ENCODE data around the gene TTLL8.

The TTLL8 gene

DNA sequence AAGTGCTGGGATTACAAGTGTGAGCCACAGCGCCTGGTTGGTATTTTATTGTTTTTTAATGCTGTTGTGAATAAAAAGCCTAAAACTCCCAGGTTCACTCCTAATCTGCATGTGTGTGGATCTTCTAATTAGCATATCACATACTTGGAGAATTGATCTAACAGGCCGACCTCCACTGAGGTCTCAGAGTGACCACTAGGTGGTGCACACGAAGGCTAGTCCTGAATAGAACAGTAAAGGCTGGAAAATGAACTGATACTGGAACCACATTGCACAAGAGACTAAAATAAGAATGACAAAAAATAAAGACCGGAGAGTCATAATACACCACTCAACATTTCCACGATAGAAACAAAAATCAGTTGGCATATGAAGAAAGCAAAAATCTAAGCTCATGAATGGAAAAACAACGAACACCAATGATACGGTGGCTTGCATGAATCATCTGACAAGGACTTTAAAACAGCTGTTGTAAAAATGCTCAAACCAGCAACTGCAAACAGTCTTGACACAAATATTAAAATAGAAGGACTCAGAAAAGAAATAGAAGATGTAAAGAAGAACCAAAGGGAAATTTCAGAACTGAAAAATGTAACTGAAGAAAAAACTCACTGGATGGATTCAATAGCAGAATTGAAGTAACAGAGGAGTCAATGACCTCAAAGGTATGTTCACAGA is 78.4 kb downstream of the TTLL8 start:
- DNase-seq, result peak; percentile 7

DNA sequence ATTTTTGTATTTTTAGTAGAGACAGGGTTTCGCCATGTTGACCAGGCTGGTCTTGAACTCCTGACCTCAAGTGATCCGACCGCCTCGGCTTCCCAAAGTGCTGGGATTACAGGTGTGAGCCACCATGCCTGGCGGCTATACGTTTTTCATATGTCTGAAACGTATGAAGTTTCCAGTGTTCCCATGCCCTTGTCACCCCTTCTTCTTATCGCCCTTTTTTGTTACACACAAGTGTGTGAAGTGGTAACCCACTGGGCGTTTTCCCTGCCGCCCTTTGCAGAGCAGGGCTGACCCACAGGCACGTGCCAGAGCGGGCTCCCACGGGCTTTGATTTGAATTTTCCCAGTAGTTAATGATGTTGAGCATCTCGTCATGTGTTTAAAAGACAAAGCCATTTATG is 80.5 kb downstream of the TTLL8 start:
- no peak for DNase-seq

DNA sequence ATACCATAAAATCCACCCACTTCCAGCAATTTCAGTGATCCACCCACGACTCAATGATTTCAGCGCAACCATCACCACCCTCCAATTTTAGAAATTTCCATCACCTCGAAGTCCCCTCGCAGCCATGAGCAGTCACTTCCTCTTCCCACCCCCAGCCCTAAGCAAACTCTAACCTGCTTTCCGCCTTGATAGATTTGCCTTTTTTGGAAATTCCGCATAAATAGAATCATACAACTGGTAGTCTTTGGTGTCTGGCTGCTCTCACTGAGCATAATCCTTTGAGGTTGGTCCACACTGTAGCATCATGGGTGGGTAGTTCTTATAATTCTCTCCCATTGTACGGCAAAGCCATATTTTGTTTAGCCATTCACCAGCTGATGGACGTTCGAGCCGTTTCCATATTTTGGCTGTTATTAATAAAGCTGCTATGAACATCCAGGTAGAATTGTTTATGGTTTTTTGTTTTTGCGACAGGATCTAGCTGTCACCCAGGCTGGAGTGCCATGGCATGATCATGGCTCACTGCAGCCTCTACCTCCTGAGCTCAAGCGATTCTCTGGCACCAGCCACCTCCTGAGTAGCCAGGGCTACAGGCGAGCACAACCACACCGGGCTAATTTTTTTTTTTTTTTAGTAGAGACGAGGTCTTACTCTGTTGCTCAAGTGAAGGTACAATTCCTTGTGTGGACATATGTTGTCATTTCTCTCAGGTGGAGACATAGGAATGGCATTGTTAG is 81.5 kb downstream of the TTLL8 start:
- peak; percentile 10 for DNase-seq

DNA sequence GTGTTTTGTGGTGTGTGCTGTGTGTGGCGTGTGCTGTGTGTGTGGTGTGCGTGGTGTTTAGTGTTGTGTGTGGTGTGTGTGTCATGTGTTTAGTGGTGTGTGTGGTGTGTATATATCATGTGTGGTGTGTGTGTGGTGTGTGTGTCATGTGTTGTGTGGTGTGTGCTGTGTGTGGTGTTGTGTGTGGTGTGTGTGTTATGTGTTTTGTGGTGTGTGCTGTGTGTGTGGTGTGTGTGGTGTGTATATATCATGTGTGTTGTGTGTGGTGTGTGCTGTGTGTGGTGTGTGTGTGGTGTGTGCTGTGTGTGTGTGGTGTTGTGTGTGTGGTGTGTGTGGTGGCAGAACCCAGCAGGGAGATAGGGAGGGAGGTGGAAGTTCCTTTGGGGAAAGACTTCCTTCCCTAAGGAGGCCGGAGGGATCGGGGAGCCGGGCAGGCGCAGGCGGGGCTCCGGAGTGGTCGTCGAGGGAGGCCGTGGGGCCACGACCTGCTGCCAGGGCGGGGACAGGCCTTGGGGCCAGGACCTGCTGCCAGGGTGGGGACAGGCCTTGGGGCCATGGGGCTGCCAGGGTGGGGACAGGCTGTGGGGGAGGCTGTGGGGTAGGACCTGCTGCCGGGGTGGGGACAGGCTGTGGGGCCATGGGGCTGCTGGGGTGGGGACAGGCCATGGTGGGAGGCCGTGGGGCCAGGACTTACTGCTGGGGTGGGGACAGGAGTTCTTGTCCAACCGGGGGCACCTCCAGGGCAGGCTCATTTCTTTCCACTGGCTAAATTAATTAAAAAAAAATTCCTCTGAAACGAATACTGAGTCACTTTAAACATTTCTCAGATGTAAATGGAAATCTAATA is 82.3 kb downstream of the TTLL8 start:
- DNase-seq, result peak; percentile 3

DNA sequence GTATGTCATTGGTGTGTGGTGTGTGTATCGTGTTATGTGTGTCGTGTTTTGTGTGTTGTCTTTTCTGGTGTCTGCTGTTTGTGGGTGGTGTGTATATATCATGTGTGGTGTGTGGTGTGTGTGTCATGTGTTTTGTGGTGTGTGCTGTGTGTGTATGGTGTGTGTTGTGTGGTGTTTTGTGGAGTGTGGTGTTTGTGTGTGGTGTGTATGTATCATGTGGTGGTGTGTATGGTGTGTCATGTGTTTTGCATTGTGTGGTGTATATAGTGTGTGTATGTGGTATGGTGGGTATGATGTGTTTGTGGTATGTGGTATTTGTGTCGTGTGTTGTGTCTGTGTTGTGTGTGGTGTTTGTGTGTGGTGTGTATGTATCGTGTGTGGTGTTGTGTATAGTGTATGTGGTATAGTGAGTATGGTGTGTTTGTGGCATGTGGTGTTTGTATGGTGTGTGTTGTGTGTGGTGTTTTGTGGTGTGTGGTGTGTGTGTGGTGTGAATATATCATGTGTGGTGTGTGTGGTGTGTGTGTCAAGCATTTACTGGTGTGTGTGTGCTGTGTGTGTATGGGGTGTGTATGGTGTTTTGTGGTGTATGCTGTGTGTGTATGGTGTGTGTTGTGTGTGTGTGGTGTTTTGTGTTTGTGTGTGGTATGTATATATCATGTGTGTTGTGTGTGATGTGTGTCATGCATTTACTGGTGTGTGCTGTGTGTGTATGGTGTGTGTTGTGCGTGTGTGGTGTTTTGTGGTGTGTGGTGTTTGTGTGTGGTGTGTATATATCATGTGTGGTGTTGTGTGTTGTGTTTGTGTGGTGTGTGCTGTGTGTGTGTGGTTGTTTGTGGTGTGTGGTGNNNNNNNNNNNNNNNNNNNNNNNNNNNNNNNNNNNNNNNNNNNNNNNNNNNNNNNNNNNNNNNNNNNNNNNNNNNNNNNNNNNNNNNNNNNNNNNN is 84.8 kb downstream of the TTLL8 start:
- DNase-seq, result no peak

DNA sequence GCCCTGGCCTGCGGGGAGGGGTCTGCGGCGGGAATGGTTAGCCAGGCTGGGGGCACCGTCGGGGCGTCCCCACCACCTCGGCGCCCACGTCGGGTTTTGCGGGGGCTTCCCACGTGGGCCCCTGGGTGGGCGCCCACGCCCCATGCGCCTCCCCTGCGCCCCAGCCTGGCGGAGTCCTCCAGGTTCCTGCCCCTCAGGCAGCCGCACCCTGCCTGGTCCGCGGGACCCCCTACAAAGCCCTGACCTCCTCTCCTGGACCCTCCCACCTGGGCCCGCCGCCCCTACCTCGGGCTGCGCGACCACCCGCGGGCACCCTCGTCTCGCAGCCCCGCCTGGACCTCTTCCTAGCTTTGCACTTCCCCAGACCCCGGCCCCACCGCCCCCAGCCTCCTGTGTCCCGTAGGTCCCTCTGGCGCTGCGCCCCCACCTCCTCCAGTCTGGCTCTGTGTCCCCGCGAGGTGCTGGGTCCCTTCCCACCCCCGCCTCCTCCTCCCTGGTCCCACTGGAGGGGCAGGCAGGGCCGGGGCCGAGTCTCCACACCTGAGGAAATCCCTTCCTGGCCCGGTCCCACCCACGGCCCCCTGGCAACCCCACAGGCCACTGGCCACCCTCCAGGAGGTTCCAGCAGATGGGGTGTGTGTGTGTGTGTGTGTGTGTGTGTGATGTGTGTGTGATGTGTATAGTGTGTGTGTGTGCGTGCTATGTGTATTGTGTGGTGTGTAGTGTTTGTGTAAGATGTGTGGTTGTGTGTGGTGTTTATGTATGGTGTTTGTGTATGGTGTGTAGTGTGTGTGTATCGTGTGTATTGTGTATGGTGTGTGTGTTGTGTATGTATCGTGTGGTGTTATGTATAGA is 85.7 kb downstream of the TTLL8 start:
- DNase-seq, result no peak

DNA sequence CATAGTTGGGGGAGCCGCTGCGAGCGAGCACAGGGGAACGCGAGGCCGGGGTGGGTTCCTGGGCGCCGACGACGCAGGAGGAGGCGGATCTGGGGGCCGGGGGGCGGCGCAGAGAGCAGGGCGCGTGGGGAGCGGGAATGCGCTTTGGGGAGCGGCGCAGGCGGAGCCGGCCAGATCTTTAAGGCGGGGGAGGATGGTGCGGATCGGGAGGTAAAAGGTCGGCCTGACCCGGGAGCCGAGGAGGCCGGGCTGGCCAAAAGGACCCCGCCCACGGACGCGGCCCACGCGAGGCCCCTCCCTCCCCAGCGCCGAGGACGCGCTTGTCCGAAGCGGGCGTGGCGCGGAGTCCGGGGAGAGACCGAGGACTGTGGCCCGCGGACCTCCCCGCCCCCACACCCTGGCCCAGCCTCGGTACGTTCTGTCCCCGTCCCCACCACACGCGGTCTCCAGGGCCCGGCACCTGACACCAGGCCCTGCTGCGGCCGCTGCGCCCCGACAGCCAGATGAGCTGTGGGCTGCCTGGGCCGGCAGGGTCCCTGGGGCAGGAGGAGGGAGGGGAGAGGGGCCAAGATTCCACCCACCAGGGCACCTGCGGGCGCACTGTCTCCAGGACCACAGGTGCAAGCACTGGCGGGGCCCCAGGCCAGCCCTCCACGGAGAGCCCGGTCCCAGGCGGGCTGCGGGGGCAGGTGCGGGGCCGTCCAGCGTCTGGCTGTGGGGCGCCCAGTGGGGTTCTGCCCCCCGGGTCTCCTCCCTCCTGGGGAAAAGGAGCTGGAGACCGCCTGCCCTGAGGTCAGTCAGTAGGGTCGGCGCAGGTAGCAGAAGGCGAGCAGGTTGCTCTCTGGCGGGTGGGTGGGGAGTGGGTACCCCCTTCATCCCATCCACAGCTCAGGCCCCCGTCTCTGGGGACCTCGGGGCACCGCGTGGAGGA is 86.6 kb downstream of the TTLL8 start:
- DNase-seq, result peak; percentile 7

DNA sequence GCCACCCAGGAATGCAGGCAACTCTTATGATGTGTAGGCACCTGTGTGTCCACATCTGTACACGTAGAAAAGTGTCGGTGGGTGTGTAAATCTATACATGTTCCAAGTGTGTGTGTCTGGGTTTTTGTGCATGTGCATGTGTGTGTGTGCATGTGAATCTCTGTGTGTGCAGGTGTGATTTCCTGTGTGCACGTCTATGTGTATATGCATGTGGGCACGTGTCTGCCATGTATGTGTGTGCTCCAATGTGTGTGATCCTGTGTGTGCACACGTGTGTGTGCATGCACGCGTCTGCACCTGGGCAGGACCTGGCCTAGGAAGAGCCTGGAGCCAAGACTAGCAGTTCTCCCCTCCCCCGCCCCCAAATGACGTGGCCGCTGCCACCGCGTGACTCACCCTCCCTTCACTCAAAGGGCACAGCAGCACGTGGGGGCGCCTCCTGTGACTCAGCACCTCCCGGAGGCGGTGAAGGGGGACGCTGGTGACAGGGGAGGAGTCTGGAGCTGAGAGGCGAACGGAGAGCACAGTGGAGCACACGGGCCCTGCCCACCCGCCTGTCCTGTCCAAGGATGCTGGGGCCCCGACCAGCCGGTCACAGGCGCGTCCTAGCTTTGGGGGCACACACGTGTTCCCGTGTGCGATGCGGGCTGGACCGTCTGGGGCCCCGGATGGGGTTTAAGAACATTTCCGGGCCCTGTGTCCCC is 87.4 kb downstream of the TTLL8 start:
- DNase-seq, result peak; percentile 94

DNA sequence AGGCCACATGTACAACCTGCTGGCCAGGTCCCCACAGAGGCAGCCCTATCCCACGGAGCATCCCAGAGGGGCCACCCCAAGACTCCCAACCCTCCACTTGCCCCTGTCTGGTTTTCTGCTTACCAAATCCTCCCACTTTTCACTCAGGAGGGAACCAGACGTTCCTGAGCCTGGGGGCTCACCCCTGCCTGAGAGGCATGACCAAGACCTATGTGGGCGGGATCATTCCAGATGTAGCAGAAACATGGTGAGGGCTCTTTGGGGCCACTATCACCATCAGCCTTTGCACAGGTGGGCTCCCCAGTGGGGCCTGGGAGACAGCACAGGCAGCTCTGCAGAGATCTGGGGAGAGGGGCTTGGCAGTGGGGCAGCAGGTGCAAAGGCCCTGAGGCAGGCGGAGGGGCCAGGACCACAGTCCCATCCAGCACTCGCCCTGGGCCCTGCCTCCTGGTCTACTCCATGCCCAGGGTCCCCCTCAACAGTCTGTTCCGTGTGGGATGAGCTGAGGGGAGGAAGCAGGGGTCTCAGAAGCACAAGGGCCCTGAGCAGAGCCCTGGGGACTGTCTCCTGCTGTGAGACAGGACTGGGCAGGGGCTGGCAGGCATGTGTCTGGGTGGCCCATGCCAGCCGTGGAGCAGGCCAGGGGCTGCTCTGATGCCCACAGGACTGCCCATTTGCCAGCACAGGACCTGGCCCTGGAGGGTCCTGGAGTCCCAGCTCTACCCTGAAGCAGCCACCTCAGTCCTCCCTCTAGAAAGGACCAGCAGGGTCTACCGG is 88.2 kb downstream of the TTLL8 start:
- DNase-seq, result no peak

DNA sequence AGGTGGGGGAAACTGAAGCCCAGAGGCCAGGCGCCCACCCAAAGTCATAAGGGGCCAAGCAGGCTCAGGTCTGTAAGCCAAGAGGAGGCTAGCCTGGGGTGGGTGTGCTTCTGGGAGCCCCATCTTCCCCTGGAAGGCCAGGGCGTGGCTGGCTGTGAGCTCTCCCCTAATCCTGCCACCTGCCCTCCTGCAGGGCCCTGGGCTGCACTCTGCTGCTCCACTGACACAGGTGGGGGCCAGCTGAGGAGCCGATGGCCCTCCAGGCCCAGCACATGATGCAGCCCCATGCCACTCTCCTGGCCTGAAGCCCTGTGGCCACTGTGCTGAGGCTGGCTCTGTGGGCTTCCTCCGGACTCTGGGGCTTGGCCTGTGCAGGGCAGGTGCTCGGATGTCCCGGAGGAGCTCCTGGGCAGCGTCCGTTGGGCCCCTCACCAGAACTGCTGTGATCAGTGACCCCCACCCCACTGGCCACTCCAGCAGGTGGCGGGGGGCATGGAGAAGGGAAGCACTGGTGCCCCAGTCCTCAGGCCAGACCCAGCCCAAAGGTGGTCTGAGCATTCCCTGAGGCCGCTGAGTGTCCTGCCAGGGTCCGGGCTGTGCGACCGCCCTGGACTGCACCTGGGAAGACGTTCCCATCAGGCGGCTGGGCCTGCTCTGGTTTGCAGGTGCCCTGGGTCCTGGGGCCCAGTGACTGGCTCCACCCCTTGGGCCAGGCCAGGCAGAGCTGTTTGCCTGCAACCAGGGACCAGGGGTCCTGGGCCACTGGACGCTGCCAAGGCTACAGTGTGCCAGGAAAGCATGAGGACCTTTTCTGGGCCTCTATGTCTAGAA is 89.1 kb downstream of the TTLL8 start:
- peak; percentile 3 for DNase-seq

Data from activated gamma-delta T cell treated with Interleukin-2 at 50 U/mL for 16 hours (primary cell).